IMR-90 (cell line): Measurements from ENCODE around the gene PRKN. TPM values are rescaled to one million over a fixed set of nuclear protein-coding genes. Genes with fewer than 3 reads are reported as not detected.

Experiments
- ATAC-seq: fragments of 200-7000 bp; cut with Tn5 transposase; 2 replicates; pipeline ENCODE4 v1.9.1; 2020; ENCODE audit warnings: low read depth, mild to moderate bottlenecking, moderate library complexity
- BruUV-seq: library from RNA; stranded (reverse); fragments of 400-500 nt; replicated peaks from 2 replicates; lab custom pipeline; 2021; lab: Mats Ljungman, UMichigan
- CTCF ChIA-PET: fragments of 300-600 bp; formaldehyde crosslinking; extraction: SDS; loops from one replicate; lab custom pipeline; 2021; ENCODE audit warnings: antibody characterized with exemption; lab: Yijun Ruan, JAX
- POLR2A ChIA-PET: fragments of 300-600 bp; sonication (Branson Sonifier 250); formaldehyde crosslinking; loops from one replicate; lab custom pipeline; 2022; ENCODE audit warnings: antibody characterized with exemption; ENCODE audit not compliant: unreplicated experiment; lab: Charles Lee
- DNase-seq: peaks from one replicate; pipeline ENCODE4 v3.0.0; 2013
- H2AFZ ChIP-seq: replicated peaks from 2 replicates; pipeline ENCODE3; 2013; ENCODE audit warnings: low read length, mild to moderate bottlenecking; ENCODE audit not compliant: poor library complexity
- H2AK5ac ChIP-seq: 2 replicates; pipeline ENCODE4 v1.6.1; 2013; ENCODE audit warnings: low read depth, low read length, inconsistent platforms
- H2AK9ac ChIP-seq: replicated peaks from 2 replicates; pipeline ENCODE3; 2013; ENCODE audit warnings: mild to moderate bottlenecking, low read depth, low read length, moderate library complexity; ENCODE audit not compliant: poor library complexity
- H2BK120ac ChIP-seq: 2 replicates; pipeline ENCODE4 v1.6.1; 2013; ENCODE audit warnings: low read depth, low read length, inconsistent platforms
- H2BK15ac ChIP-seq: 3 replicates; pipeline ENCODE4 v1.6.1; 2013; ENCODE audit warnings: low read depth, low read length, inconsistent platforms
- H2BK20ac ChIP-seq: 2 replicates; pipeline ENCODE4 v1.6.1; 2013; ENCODE audit warnings: low read depth, mild to moderate bottlenecking, inconsistent platforms, low read length, moderate library complexity
- H2BK5ac ChIP-seq: 2 replicates; pipeline ENCODE4 v1.6.1; 2013; ENCODE audit warnings: mild to moderate bottlenecking, low read depth, low read length, inconsistent platforms; ENCODE audit not compliant: poor library complexity, severe bottlenecking
- H3K14ac ChIP-seq: replicated peaks from 2 replicates; pipeline ENCODE4 v1.6.1; 2013; ENCODE audit warnings: low read depth, low read length, inconsistent platforms
- H3K18ac ChIP-seq: 2 replicates; pipeline ENCODE4 v1.6.1; 2013; ENCODE audit warnings: low read depth, low read length, control low read depth
- H3K23ac ChIP-seq: 2 replicates; pipeline ENCODE4 v1.6.1; 2013; ENCODE audit warnings: low read depth, low read length, inconsistent platforms
- H3K27ac ChIP-seq: 2 replicates; pipeline ENCODE4 v1.5.1; 2013; ENCODE audit warnings: mild to moderate bottlenecking, control low read depth, low read length; ENCODE audit not compliant: insufficient read depth
- H3K27me3 ChIP-seq: 2 replicates; pipeline ENCODE4 v1.6.1; 2013; ENCODE audit warnings: low read length; ENCODE audit not compliant: control insufficient read depth, insufficient read depth
- H3K36me3 ChIP-seq: 2 replicates; pipeline ENCODE4 v1.6.1; 2013; ENCODE audit warnings: low read length, mixed read lengths; ENCODE audit not compliant: control insufficient read depth, insufficient read depth
- H3K4ac ChIP-seq: 2 replicates; pipeline ENCODE4 v1.6.1; 2013; ENCODE audit warnings: low read depth, low read length, inconsistent platforms
- H3K4me1 ChIP-seq: 2 replicates; pipeline ENCODE4 v1.6.1; 2013; ENCODE audit warnings: low read length, mixed read lengths; ENCODE audit not compliant: control insufficient read depth, insufficient read depth
- H3K4me2 ChIP-seq: 2 replicates; pipeline ENCODE4 v1.6.1; 2013; ENCODE audit warnings: low read depth, mild to moderate bottlenecking, control low read depth, low read length, moderate library complexity
- H3K4me3 ChIP-seq: 2 replicates; pipeline ENCODE4 v1.5.1; 2013; ENCODE audit warnings: low read depth, mild to moderate bottlenecking, control low read depth, low read length, moderate library complexity; ENCODE audit not compliant: insufficient read depth
- H3K56ac ChIP-seq: 2 replicates; pipeline ENCODE4 v1.6.1; 2013; ENCODE audit warnings: low read length, inconsistent platforms; ENCODE audit not compliant: insufficient read depth; ENCODE audit errors: extremely low read depth
- H3K79me1 ChIP-seq, 2 experiments: 2 replicates each; pipeline ENCODE4 v1.6.1; 2013; ENCODE audit warnings: low read length in 2 of 2, inconsistent platforms in 1 of 2, low read depth in 1 of 2
- H3K9ac ChIP-seq: 2 replicates; pipeline ENCODE4 v1.6.1; 2013; ENCODE audit warnings: low read depth, low read length, control low read depth
- H3K9me1 ChIP-seq: 2 replicates; pipeline ENCODE4 v1.6.1; 2013; ENCODE audit warnings: low read length, inconsistent platforms; ENCODE audit not compliant: insufficient read depth
- H3K9me3 ChIP-seq: 2 replicates; pipeline ENCODE4 v1.6.1; 2013; ENCODE audit warnings: low read length; ENCODE audit not compliant: control insufficient read depth, insufficient read depth
- H4K20me1 ChIP-seq: 2 replicates; pipeline ENCODE4 v1.6.1; 2013; ENCODE audit warnings: low read length, inconsistent platforms; ENCODE audit not compliant: insufficient read depth
- H4K5ac ChIP-seq: 2 replicates; pipeline ENCODE4 v1.6.1; 2013; ENCODE audit warnings: mild to moderate bottlenecking, low read depth, low read length, control low read depth
- H4K8ac ChIP-seq, 2 experiments: 2 replicates each; pipeline ENCODE4 v1.6.1; 2013; ENCODE audit warnings: low read depth in 2 of 2, low read length in 2 of 2, control low read depth in 1 of 2, inconsistent platforms in 1 of 2
- H4K91ac ChIP-seq: 2 replicates; pipeline ENCODE4 v1.6.1; 2013; ENCODE audit warnings: low read depth, low read length, inconsistent platforms; ENCODE audit not compliant: insufficient read depth
- BHLHE40 ChIP-seq: fragments of 150-350 bp; IDR thresholded peaks from 2 replicates; pipeline ENCODE4 v1.6.1; 2016; ENCODE audit warnings: mild to moderate bottlenecking, low read depth, low read length
- CEBPB ChIP-seq: IDR thresholded peaks from 2 replicates; pipeline ENCODE4 v1.6.1; 2012; ENCODE audit warnings: low read depth, low read length, improper control_type of control experiment
- CHD1 ChIP-seq: IDR thresholded peaks from 2 replicates; pipeline ENCODE4 v1.6.1; 2012; ENCODE audit warnings: low read depth, low read length, improper control_type of control experiment
- CTCF ChIP-seq: conservative IDR thresholded peaks from 2 replicates; pipeline ENCODE4 v1.5.1; 2012; ENCODE audit warnings: mild to moderate bottlenecking, low read depth, low read length, improper control_type of control experiment
- ELK1 ChIP-seq: fragments of 150-350 bp; IDR thresholded peaks from 2 replicates; pipeline ENCODE4 v1.6.1; 2016; ENCODE audit warnings: low read depth, mild to moderate bottlenecking, low read length, moderate library complexity, borderline replicate concordance
- FOS ChIP-seq: fragments of 150-350 bp; IDR thresholded peaks from 2 replicates; pipeline ENCODE4 v1.6.1; 2016; ENCODE audit warnings: low read depth, low read length
- MAFK ChIP-seq: IDR thresholded peaks from 2 replicates; pipeline ENCODE4 v1.6.1; 2012; ENCODE audit warnings: low read depth, low read length, improper control_type of control experiment
- MAZ ChIP-seq: IDR thresholded peaks from 2 replicates; pipeline ENCODE4 v1.6.1; 2012; ENCODE audit warnings: low read depth, mild to moderate bottlenecking, low read length, improper control_type of control experiment, moderate library complexity, borderline replicate concordance
- MXI1 ChIP-seq: IDR thresholded peaks from 2 replicates; pipeline ENCODE4 v1.6.1; 2012; ENCODE audit warnings: low read depth, mild to moderate bottlenecking, low read length, moderate library complexity, borderline replicate concordance
- NFE2L2 ChIP-seq: fragments of 150-350 bp; IDR thresholded peaks from 2 replicates; pipeline ENCODE4 v1.6.1; 2016; ENCODE audit warnings: low read depth, mild to moderate bottlenecking, low read length
- POLR2A ChIP-seq: IDR thresholded peaks from 2 replicates; pipeline ENCODE4 v1.6.1; 2012; ENCODE audit warnings: mild to moderate bottlenecking, low read depth, low read length
- RAD21 ChIP-seq: IDR thresholded peaks from 2 replicates; pipeline ENCODE4 v1.6.1; 2012; ENCODE audit warnings: low read length, improper control_type of control experiment
- RCOR1 ChIP-seq: IDR thresholded peaks from 2 replicates; pipeline ENCODE4 v1.6.1; 2012; ENCODE audit warnings: mild to moderate bottlenecking, low read length, improper control_type of control experiment; ENCODE audit not compliant: insufficient replicate concordance
- RFX5 ChIP-seq: IDR thresholded peaks from 2 replicates; pipeline ENCODE4 v1.8.0; 2012; ENCODE audit warnings: low read depth, mild to moderate bottlenecking, low read length, moderate library complexity
- SMC3 ChIP-seq: fragments of 150-350 bp; IDR thresholded peaks from 2 replicates; pipeline ENCODE4 v1.6.1; 2016; ENCODE audit warnings: low read depth, mild to moderate bottlenecking, antibody characterized with exemption, low read length, moderate library complexity
- WGBS, 2 experiments: methylation state at CpG; one replicate each; pipeline versions ENCODE4 v1.1.5 to v1.1.7; 2013; ENCODE audit warnings: missing lambda C conversion rate in 2 of 2; ENCODE audit not compliant: insufficient read length in 1 of 2; ENCODE audit errors: extremely low coverage in 2 of 2; 5-methylcytosine and 5-hydroxymethylcytosine counted together
- dilution Hi-C: fragments of 300-500 bp; cut with HindIII; formaldehyde crosslinking; loops from one replicate; pipeline ENCODE4 v1.14.3; 2018; ENCODE audit warnings: low sequenced_read_pairs; ENCODE audit not compliant: unreplicated experiment
- in situ Hi-C: fragments of 300-500 bp; cut with MboI; formaldehyde crosslinking; loops from 3 replicates; pipeline ENCODE4 v1.14.3; 2019; ENCODE audit warnings: low sequenced_read_pairs, inconsistent platforms, mixed read lengths
- intact Hi-C: fragments of 100-400 bp; cut with micrococcal nuclease; formaldehyde crosslinking; loops from 2 replicates; pipeline ENCODE4 v1.10.0; 2022
- polyA plus RNA-seq, 3 experiments: library from polyadenylated mRNA; depleted of rRNA; stranded (reverse); fragments of >200 nt; gene quantifications; 2 replicates each; pipeline ENCODE4 v1.2.3, GENCODE V29; 2012; ENCODE audit warnings: low replicate concordance in 1 of 3
- total RNA-seq: library from RNA; depleted of rRNA; stranded (reverse); fragments of >200 nt; gene quantifications from 2 replicates; pipeline ENCODE4 v1.2.3, GENCODE V29; 2012
- TF ChIP-seq, protein P1 (sequence below): fragments of 150-350 bp; IDR thresholded peaks from 2 replicates; pipeline ENCODE4 v1.6.1; 2017; ENCODE audit warnings: mild to moderate bottlenecking, antibody characterized with exemption, low read length, low read depth

Gene PRKN
- total and polyA plus RNA-seq, 2 of the 4 experiments (the other 2 are of a cell fraction) = 0.15 to 0.18 TPM

GRCh38 chr6:162053084-162053483 lies 674.5 kb downstream of the PRKN start:
- H3K18ac ChIP-seq = no peak overlapping the region
- H4K8ac ChIP-seq = no peak overlapping the region
- no peak overlapping the region for H2BK20ac ChIP-seq
- no peak overlapping the region for H3K23ac ChIP-seq
- H4K5ac ChIP-seq = no peak overlapping the region
- no peaks in the 10 kb centered on the region for H3K36me3 ChIP-seq
- H3K4me2 ChIP-seq = no peak overlapping the region
- no peak overlapping the region for H2BK120ac ChIP-seq
- H3K9me3 ChIP-seq = peaks cover 46% of the 10 kb centered on the region
- no peak overlapping the region for H3K4me3 ChIP-seq
- H3K4ac ChIP-seq = no peak overlapping the region
- H3K79me1 ChIP-seq = no peaks in the 10 kb centered on the region
- H4K91ac ChIP-seq = no peak overlapping the region
- no peak overlapping the region for H2AFZ ChIP-seq
- H2BK15ac ChIP-seq = no peak overlapping the region
- ChIA-PET POLR2A (no interaction called here), CTCF (no interaction called here)
- H2AK9ac ChIP-seq = no peak overlapping the region
- TF ChIP-seq POLR2A (no peak), FOS (no peak), RFX5 (no peak), MXI1 (no peak), RCOR1 (no peak), NFE2L2 (no peak), CEBPB (no peak), ELK1 (no peak), CTCF (no peak), CHD1 (no peak), MAFK (no peak), MAZ (no peak), BHLHE40 (no peak), RAD21 (no peak), SMC3 (no peak)
- TF ChIP-seq, protein P1, sequence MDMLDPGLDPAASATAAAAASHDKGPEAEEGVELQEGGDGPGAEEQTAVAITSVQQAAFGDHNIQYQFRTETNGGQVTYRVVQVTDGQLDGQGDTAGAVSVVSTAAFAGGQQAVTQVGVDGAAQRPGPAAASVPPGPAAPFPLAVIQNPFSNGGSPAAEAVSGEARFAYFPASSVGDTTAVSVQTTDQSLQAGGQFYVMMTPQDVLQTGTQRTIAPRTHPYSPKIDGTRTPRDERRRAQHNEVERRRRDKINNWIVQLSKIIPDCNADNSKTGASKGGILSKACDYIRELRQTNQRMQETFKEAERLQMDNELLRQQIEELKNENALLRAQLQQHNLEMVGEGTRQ = no peak
- H3K9me1 ChIP-seq = no peaks in the 10 kb centered on the region
- H2AK5ac ChIP-seq = no peak overlapping the region
- no CpG with 5 or more reads among the region's 7 CpGs for WGBS, 2 experiments
- no peaks in the 10 kb centered on the region for H4K20me1 ChIP-seq
- no peak for ATAC-seq
- in situ Hi-C loops = no loop called here
- no TSS peak for BruUV-seq
- H3K14ac ChIP-seq = no peak overlapping the region
- dilution Hi-C loops = no loop called here
- H3K27ac ChIP-seq = no peak overlapping the region
- intact Hi-C loops = no loop called here
- no peak for DNase-seq
- no peak overlapping the region for H3K56ac ChIP-seq
- H3K27me3 ChIP-seq = no peaks in the 10 kb centered on the region
- no peak overlapping the region for H2BK5ac ChIP-seq
- no peak overlapping the region for H3K9ac ChIP-seq
- H3K4me1 ChIP-seq = no peaks in the 10 kb centered on the region
